Astrocyte (in vitro differentiated cells and primary cell): ENCODE results near the gene CD37. TPM values are rescaled to one million over a fixed set of nuclear protein-coding genes. Genes with fewer than 3 reads are reported as not detected.

Experiments
- DNase-seq: peaks from one replicate; pipeline ENCODE4 v3.0.0-alpha.2; 2010; ENCODE audit warnings: low read depth
- FAIRE-seq: peaks from 2 replicates; lab custom pipeline; 2011; peaks lifted over from hg19 to GRCh38; lab: Jason Lieb, UNC
- H2AFZ ChIP-seq: 2 replicates; pipeline ENCODE4 v1.6.0; 2012; ENCODE audit warnings: low read depth, low read length, inconsistent platforms
- H3K27ac ChIP-seq: 2 replicates; pipeline ENCODE4 v1.5.1; 2011; ENCODE audit warnings: low read depth, low read length, inconsistent platforms
- H3K27me3 ChIP-seq: 2 replicates; pipeline ENCODE4 v1.6.0; 2011; ENCODE audit warnings: low read length, inconsistent platforms; ENCODE audit not compliant: insufficient read depth
- H3K36me3 ChIP-seq: 2 replicates; pipeline ENCODE4 v1.5.1; 2011; ENCODE audit warnings: low read length, inconsistent platforms; ENCODE audit not compliant: insufficient read depth
- H3K4me1 ChIP-seq: 2 replicates; pipeline ENCODE4 v1.5.1; 2011; ENCODE audit warnings: low read length, inconsistent platforms; ENCODE audit not compliant: insufficient read depth
- H3K4me2 ChIP-seq: 2 replicates; pipeline ENCODE4 v1.6.0; 2012; ENCODE audit warnings: low read length, inconsistent platforms
- H3K4me3 ChIP-seq: 2 replicates; pipeline ENCODE4 v1.5.1; 2011; ENCODE audit warnings: low read depth, mild to moderate bottlenecking, low read length, inconsistent platforms; ENCODE audit not compliant: insufficient read depth
- H3K79me2 ChIP-seq: 2 replicates; pipeline ENCODE4 v1.6.0; 2012; ENCODE audit warnings: mild to moderate bottlenecking, low read length, inconsistent platforms; ENCODE audit not compliant: insufficient read depth
- H3K9ac ChIP-seq: 2 replicates; pipeline ENCODE4 v1.6.0; 2012; ENCODE audit warnings: mild to moderate bottlenecking, low read length, inconsistent platforms
- H3K9me3 ChIP-seq: 2 replicates; pipeline ENCODE4 v1.5.1; 2012; ENCODE audit warnings: low read depth, mild to moderate bottlenecking, low read length, inconsistent platforms; ENCODE audit not compliant: insufficient read depth
- H4K20me1 ChIP-seq: 2 replicates; pipeline ENCODE4 v1.6.0; 2012; ENCODE audit warnings: low read length, inconsistent platforms; ENCODE audit not compliant: insufficient read depth
- H3K27ac Mint-ChIP-seq: one replicate; pipeline ENCODE4 v1.8.0; 2021; ENCODE audit warnings: mild to moderate bottlenecking, mixed read lengths; ENCODE audit not compliant: unreplicated experiment
- H3K27me3 Mint-ChIP-seq: one replicate; pipeline ENCODE4 v1.8.0; 2021; ENCODE audit warnings: low read depth, mixed read lengths; ENCODE audit not compliant: unreplicated experiment
- H3K36me3 Mint-ChIP-seq: one replicate; pipeline ENCODE4 v1.8.0; 2021; ENCODE audit warnings: low read depth, mixed read lengths; ENCODE audit not compliant: unreplicated experiment
- H3K4me1 Mint-ChIP-seq: one replicate; pipeline ENCODE4 v1.8.0; 2021; ENCODE audit warnings: low read depth, mixed read lengths; ENCODE audit not compliant: unreplicated experiment
- H3K4me3 Mint-ChIP-seq: one replicate; pipeline ENCODE4 v1.8.0; 2021; ENCODE audit warnings: mild to moderate bottlenecking, moderate library complexity, mixed read lengths; ENCODE audit not compliant: unreplicated experiment
- H3K9me3 Mint-ChIP-seq: one replicate; pipeline ENCODE4 v1.8.0; 2021; ENCODE audit warnings: mild to moderate bottlenecking, mixed read lengths; ENCODE audit not compliant: unreplicated experiment
- CTCF ChIP-seq: IDR thresholded peaks from 2 replicates; pipeline ENCODE4 v1.5.1; 2011; ENCODE audit warnings: low read depth, mild to moderate bottlenecking, inconsistent platforms, low read length, moderate library complexity; ENCODE audit not compliant: insufficient read depth
- EZH2 ChIP-seq: IDR thresholded peaks from 2 replicates; pipeline ENCODE4 v1.6.1; 2012; ENCODE audit warnings: mild to moderate bottlenecking, low read length, inconsistent platforms; ENCODE audit not compliant: insufficient read depth
- total RNA-seq: library from RNA; stranded (reverse); gene quantifications from 2 replicates; pipeline ENCODE4 v1.2.1, GENCODE V29; 2021

The CD37 gene
- total RNA-seq, 1 donor from 2014 or later: 0.20 TPM

DNA sequence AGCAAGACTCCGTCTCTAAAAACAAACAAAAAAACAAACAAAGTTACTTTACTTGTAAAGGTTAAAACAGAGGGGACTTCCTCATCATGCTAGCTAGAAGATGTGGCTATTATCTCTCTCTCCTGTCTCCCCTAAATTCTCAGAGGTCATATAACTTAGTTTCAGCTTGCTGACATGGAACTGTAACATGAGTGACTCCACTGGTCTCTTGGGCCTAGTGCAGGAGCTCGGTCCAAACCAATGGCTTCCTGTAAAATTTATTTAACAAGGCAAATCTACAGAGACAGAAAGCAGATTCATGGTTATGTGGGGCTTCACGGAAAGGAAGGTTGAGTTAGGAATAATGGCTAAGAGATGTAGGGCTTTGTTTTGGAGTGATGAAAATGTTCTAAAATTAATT is 43.3 kb downstream of the CD37 start:
- Histone ChIP-seq H3K4me1 (no peaks in the 10 kb centered on the region), H3K9ac (no peak overlapping the region), H2AFZ (no peak overlapping the region), H3K9me3 (peaks cover 3% of the 10 kb centered on the region), H3K27ac (no peak overlapping the region), H3K4me2 (no peak overlapping the region), H4K20me1 (no peaks in the 10 kb centered on the region), H3K36me3 (no peaks in the 10 kb centered on the region), H3K79me2 (no peaks in the 10 kb centered on the region), H3K4me3 (no peak overlapping the region), H3K27me3 (no peaks in the 10 kb centered on the region)
- peaks cover 15% of the 10 kb centered on the region for H3K27me3 Mint-ChIP-seq
- FAIRE-seq (no peak), DNase-seq (no peak)
- H3K36me3 Mint-ChIP-seq: peaks cover 3% of the 10 kb centered on the region
- no peaks in the 10 kb centered on the region for H3K4me1 Mint-ChIP-seq
- peaks cover 2% of the 10 kb centered on the region for H3K9me3 Mint-ChIP-seq
- TF ChIP-seq CTCF (no peak), EZH2 (no peak)
- no peak overlapping the region for H3K27ac Mint-ChIP-seq
- no peak overlapping the region for H3K4me3 Mint-ChIP-seq

DNA sequence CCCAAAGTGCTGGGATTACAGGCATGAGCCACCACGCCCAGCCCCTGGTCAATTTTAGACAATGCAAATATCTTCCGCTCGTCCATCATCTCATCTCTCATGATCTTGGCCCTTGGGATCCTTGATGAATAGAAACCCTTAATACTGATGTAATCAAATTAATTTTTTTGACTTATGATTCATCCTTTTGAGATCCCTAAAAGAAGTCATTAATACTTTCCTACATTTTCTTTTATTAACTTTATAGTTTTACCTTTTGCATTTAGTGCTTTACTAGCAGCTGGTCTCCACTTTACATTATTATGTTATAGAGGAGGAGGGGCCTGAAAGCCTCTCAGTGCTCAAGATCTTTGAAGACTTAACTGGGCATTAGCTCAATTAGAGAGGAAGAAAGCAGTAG is 45.2 kb downstream of the CD37 start:
- no peak overlapping the region for H3K9ac ChIP-seq
- peaks cover 14% of the 10 kb centered on the region for H3K27me3 Mint-ChIP-seq
- H3K9me3 Mint-ChIP-seq: peaks cover 2% of the 10 kb centered on the region
- H3K27ac ChIP-seq: no peak overlapping the region
- H3K4me3 Mint-ChIP-seq: no peak overlapping the region
- no peaks in the 10 kb centered on the region for H4K20me1 ChIP-seq
- no peaks in the 10 kb centered on the region for H3K27me3 ChIP-seq
- no peaks in the 10 kb centered on the region for H3K79me2 ChIP-seq
- no peak for TF ChIP-seq EZH2
- TF ChIP-seq CTCF: no peak
- no peaks in the 10 kb centered on the region for H3K36me3 ChIP-seq
- no peaks in the 10 kb centered on the region for H3K4me1 Mint-ChIP-seq
- DNase-seq: no peak
- no peaks in the 10 kb centered on the region for H3K4me1 ChIP-seq
- H3K4me2 ChIP-seq: no peak overlapping the region
- no peak overlapping the region for H2AFZ ChIP-seq
- H3K4me3 ChIP-seq: no peak overlapping the region
- peaks cover 3% of the 10 kb centered on the region for H3K36me3 Mint-ChIP-seq
- FAIRE-seq: no peak
- no peak overlapping the region for H3K27ac Mint-ChIP-seq
- peaks cover 3% of the 10 kb centered on the region for H3K9me3 ChIP-seq

GRCh38 chr19:49382639-49383038 is 47.4 kb downstream of the CD37 start:
- TF ChIP-seq EZH2 (no peak), CTCF (no peak)
- Histone ChIP-seq H3K9ac (no peak overlapping the region), H3K4me3 (no peak overlapping the region), H4K20me1 (no peaks in the 10 kb centered on the region), H3K79me2 (no peaks in the 10 kb centered on the region), H3K27me3 (no peaks in the 10 kb centered on the region), H2AFZ (no peak overlapping the region), H3K4me2 (no peak overlapping the region), H3K27ac (no peak overlapping the region), H3K4me1 (no peaks in the 10 kb centered on the region), H3K36me3 (no peaks in the 10 kb centered on the region), H3K9me3 (peaks cover 3% of the 10 kb centered on the region)
- Mint-ChIP-seq H3K27ac (no peak overlapping the region), H3K36me3 (no peaks in the 10 kb centered on the region), H3K9me3 (no peaks in the 10 kb centered on the region), H3K4me3 (no peak overlapping the region), H3K27me3 (peaks cover 4% of the 10 kb centered on the region), H3K4me1 (no peaks in the 10 kb centered on the region)
- DNase-seq (no peak), FAIRE-seq (no peak)
